HAP-1 (cell line): Measurements from ENCODE around the gene GHRL.
A peak's percentile ranks its signal among the peaks of the same experiment; 100 is the strongest.

Experiments used
- DNase-seq, 2 experiments: peaks; one replicate each; pipeline ENCODE4 v3.0.0-alpha.2; 2016 to 2020; ENCODE audit warnings: low spot score in 2 of 2
- H3K27me3 ChIP-seq: fragments of 250-450 bp; sonication (Bioruptor Pico); 2 replicates; pipeline ENCODE4 v1.5.1; 2020; ENCODE audit warnings: low read depth, mild to moderate bottlenecking, moderate library complexity
- H3K36me3 ChIP-seq: fragments of 250-450 bp; sonication (Bioruptor Pico); replicated peaks from 2 replicates; pipeline ENCODE4 v1.5.1; 2020; ENCODE audit warnings: mild to moderate bottlenecking
- H3K4me1 ChIP-seq: fragments of 250-450 bp; sonication (Bioruptor Pico); 2 replicates; pipeline ENCODE4 v1.5.1; 2020; ENCODE audit warnings: mild to moderate bottlenecking
- H3K4me3 ChIP-seq: fragments of 250-450 bp; sonication (Bioruptor Pico); 2 replicates; pipeline ENCODE4 v1.5.1; 2020; ENCODE audit warnings: mild to moderate bottlenecking, moderate library complexity
- H3K9me3 ChIP-seq: fragments of 250-450 bp; sonication (Bioruptor Pico); 2 replicates; pipeline ENCODE4 v1.5.1; 2020; ENCODE audit warnings: mild to moderate bottlenecking, moderate library complexity
- in situ Hi-C: fragments of 300-500 bp; cut with MboI; formaldehyde crosslinking; loops from 3 replicates; pipeline ENCODE4 v1.14.3; 2020; ENCODE audit warnings: low sequenced_read_pairs, inconsistent platforms, mixed read lengths

Gene GHRL

GRCh38 chr3:10334042-10334441 is 41.3 kb upstream of the GHRL start:
- H3K4me3 ChIP-seq: no peak overlapping the region
- H3K9me3 ChIP-seq: no peaks in the 10 kb centered on the region
- no peak for DNase-seq
- in situ Hi-C loops: no loop called here
- H3K36me3 ChIP-seq: no peaks in the 10 kb centered on the region
- H3K27me3 ChIP-seq: peaks cover 26% of the 10 kb centered on the region
- H3K4me1 ChIP-seq: no peaks in the 10 kb centered on the region

- H3K4me1 ChIP-seq: no peaks in the 10 kb centered on the region
- no peaks in the 10 kb centered on the region for H3K9me3 ChIP-seq
- no peak overlapping the region for H3K4me3 ChIP-seq
- DNase-seq: no peak
- no peaks in the 10 kb centered on the region for H3K36me3 ChIP-seq
- in situ Hi-C loops: no loop called here
- peaks cover 33% of the 10 kb centered on the region for H3K27me3 ChIP-seq
Observed at GRCh38 chr3:10333349-10333650, 40.6 kb upstream of the GHRL start.

GRCh38 chr3:10332481-10333348 is 40.0 kb upstream of the GHRL start:
- DNase-seq: no peak
- Histone ChIP-seq H3K4me3 (no peak overlapping the region), H3K36me3 (no peaks in the 10 kb centered on the region), H3K4me1 (no peaks in the 10 kb centered on the region), H3K27me3 (peaks cover 39% of the 10 kb centered on the region), H3K9me3 (no peaks in the 10 kb centered on the region)
- in situ Hi-C loops: no loop called here

- in situ Hi-C loops: no loop called here
- no peak for DNase-seq
- Histone ChIP-seq H3K9me3 (no peaks in the 10 kb centered on the region), H3K4me3 (no peak overlapping the region), H3K36me3 (no peaks in the 10 kb centered on the region), H3K4me1 (no peaks in the 10 kb centered on the region), H3K27me3 (peaks cover 53% of the 10 kb centered on the region)
Observed at GRCh38 chr3:10331320-10331719, 38.6 kb upstream of the GHRL start.

GRCh38 chr3:10330319-10330718 is 37.6 kb upstream of the GHRL start:
- DNase-seq: no peak
- in situ Hi-C loops: no loop called here
- Histone ChIP-seq H3K36me3 (no peaks in the 10 kb centered on the region), H3K27me3 (peaks cover 58% of the 10 kb centered on the region), H3K9me3 (no peaks in the 10 kb centered on the region), H3K4me3 (no peak overlapping the region), H3K4me1 (no peaks in the 10 kb centered on the region)

- Histone ChIP-seq H3K4me1 (no peaks in the 10 kb centered on the region), H3K36me3 (no peaks in the 10 kb centered on the region), H3K27me3 (peaks cover 59% of the 10 kb centered on the region), H3K9me3 (no peaks in the 10 kb centered on the region), H3K4me3 (no peak overlapping the region)
- DNase-seq: no peak
- in situ Hi-C loops: no loop called here
Observed at GRCh38 chr3:10329495-10330015, 36.8 kb upstream of the GHRL start.

GRCh38 chr3:10328460-10329071 is 35.8 kb upstream of the GHRL start:
- H3K27me3 ChIP-seq: peaks cover 59% of the 10 kb centered on the region
- H3K4me3 ChIP-seq: no peak overlapping the region
- DNase-seq: no peak
- H3K36me3 ChIP-seq: no peaks in the 10 kb centered on the region
- H3K4me1 ChIP-seq: no peaks in the 10 kb centered on the region
- in situ Hi-C loops: no loop called here
- H3K9me3 ChIP-seq: no peaks in the 10 kb centered on the region

- no peak overlapping the region for H3K4me3 ChIP-seq
- DNase-seq: no peak
- no peaks in the 10 kb centered on the region for H3K9me3 ChIP-seq
- no peaks in the 10 kb centered on the region for H3K36me3 ChIP-seq
- H3K4me1 ChIP-seq: no peaks in the 10 kb centered on the region
- in situ Hi-C loops: no loop called here
- H3K27me3 ChIP-seq: peaks cover 59% of the 10 kb centered on the region
Observed at GRCh38 chr3:10327592-10327991, 34.8 kb upstream of the GHRL start.

- Histone ChIP-seq H3K4me3 (no peak overlapping the region), H3K9me3 (no peaks in the 10 kb centered on the region), H3K36me3 (peaks cover 22% of the 10 kb centered on the region), H3K27me3 (peaks cover 16% of the 10 kb centered on the region), H3K4me1 (no peaks in the 10 kb centered on the region; the same call in 1 of the 2 replicates)
- no peak for DNase-seq
- in situ Hi-C loops: no loop called here
Observed at GRCh38 chr3:10322352-10322710, 29.6 kb upstream of the GHRL start.

GRCh38 chr3:10321630-10322351 is 29.0 kb upstream of the GHRL start:
- no peak for DNase-seq
- Histone ChIP-seq H3K4me1 (no peaks in the 10 kb centered on the region; the same call in 1 of the 2 replicates), H3K36me3 (peaks cover 26% of the 10 kb centered on the region), H3K4me3 (peak overlapping the region; percentile 98), H3K27me3 (peaks cover 11% of the 10 kb centered on the region), H3K9me3 (no peaks in the 10 kb centered on the region)
- in situ Hi-C loops: no loop called here

GRCh38 chr3:10320320-10320677 is 27.6 kb upstream of the GHRL start:
- peaks cover under 1% of the 10 kb centered on the region; the same call in 1 of the 2 replicates for H3K27me3 ChIP-seq
- no peaks in the 10 kb centered on the region; the same call in 1 of the 2 replicates for H3K4me1 ChIP-seq
- in situ Hi-C loops: no loop called here
- H3K4me3 ChIP-seq: peak overlapping the region; percentile 98
- H3K9me3 ChIP-seq: no peaks in the 10 kb centered on the region
- H3K36me3 ChIP-seq: peaks cover 39% of the 10 kb centered on the region
- no peak for DNase-seq

- Histone ChIP-seq H3K4me3 (peak overlapping the region; percentile 98), H3K9me3 (no peaks in the 10 kb centered on the region), H3K36me3 (peaks cover 42% of the 10 kb centered on the region), H3K27me3 (no peaks in the 10 kb centered on the region), H3K4me1 (no peaks in the 10 kb centered on the region; the same call in 1 of the 2 replicates)
- in situ Hi-C loops: no loop called here
- DNase-seq: no peak
Observed at GRCh38 chr3:10319804-10320203, 27.1 kb upstream of the GHRL start.

- in situ Hi-C loops: no loop called here
- Histone ChIP-seq H3K4me1 (no peaks in the 10 kb centered on the region; the same call in 1 of the 2 replicates), H3K27me3 (no peaks in the 10 kb centered on the region), H3K36me3 (peaks cover 48% of the 10 kb centered on the region), H3K9me3 (no peaks in the 10 kb centered on the region), H3K4me3 (peak overlapping the region; percentile 8; the same call in 1 of the 2 replicates)
- no peak for DNase-seq
Observed at GRCh38 chr3:10319251-10319650, 26.5 kb upstream of the GHRL start.

- DNase-seq: no peak
- Histone ChIP-seq H3K36me3 (peaks cover 59% of the 10 kb centered on the region), H3K4me3 (no peak overlapping the region), H3K9me3 (no peaks in the 10 kb centered on the region), H3K27me3 (no peaks in the 10 kb centered on the region), H3K4me1 (no peaks in the 10 kb centered on the region; the same call in 1 of the 2 replicates)
- in situ Hi-C loops: no loop called here
Observed at GRCh38 chr3:10317961-10318350, 25.2 kb upstream of the GHRL start.
